ENCODE results near the gene SLC6A2.
A peak's percentile ranks its signal among the peaks of the same experiment; 100 is the strongest.

The SLC6A2 gene

DNA sequence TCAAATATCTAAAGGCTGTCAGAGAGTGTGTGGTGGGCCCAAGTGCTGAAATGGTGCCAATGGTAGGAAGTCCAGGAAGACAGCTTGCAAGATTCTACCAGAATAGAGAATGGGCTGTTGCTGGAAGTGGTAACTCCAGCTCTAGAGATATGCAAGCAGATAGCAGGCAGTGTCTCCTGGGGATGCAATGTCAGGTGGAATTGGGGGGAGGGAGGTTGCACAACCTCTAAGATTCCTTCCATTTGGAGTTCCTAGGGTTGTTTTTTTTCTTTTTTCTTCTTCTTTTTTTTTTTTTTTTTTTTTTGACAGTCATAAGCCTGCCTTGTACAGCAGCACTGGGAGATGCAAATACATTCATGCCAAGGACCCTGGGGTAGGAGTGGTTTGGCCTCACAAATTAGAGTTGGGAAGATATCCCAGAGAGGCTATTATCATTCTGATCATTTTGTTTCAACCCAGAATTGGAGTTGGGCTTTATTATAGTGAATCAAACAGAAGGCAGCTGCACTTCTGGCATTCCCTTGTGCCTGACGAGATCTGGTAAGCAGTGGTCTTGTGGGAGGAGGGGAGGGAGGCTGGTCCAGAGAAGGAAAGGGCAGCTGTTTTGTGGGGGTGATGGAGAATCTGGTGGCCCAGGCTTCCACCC lies 51.1 kb downstream of the SLC6A2 start:
- TF ChIP-seq, protein P1, sequence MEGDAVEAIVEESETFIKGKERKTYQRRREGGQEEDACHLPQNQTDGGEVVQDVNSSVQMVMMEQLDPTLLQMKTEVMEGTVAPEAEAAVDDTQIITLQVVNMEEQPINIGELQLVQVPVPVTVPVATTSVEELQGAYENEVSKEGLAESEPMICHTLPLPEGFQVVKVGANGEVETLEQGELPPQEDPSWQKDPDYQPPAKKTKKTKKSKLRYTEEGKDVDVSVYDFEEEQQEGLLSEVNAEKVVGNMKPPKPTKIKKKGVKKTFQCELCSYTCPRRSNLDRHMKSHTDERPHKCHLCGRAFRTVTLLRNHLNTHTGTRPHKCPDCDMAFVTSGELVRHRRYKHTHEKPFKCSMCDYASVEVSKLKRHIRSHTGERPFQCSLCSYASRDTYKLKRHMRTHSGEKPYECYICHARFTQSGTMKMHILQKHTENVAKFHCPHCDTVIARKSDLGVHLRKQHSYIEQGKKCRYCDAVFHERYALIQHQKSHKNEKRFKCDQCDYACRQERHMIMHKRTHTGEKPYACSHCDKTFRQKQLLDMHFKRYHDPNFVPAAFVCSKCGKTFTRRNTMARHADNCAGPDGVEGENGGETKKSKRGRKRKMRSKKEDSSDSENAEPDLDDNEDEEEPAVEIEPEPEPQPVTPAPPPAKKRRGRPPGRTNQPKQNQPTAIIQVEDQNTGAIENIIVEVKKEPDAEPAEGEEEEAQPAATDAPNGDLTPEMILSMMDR (IDR thresholded peaks at IDR 0.05), result no peak

DNA sequence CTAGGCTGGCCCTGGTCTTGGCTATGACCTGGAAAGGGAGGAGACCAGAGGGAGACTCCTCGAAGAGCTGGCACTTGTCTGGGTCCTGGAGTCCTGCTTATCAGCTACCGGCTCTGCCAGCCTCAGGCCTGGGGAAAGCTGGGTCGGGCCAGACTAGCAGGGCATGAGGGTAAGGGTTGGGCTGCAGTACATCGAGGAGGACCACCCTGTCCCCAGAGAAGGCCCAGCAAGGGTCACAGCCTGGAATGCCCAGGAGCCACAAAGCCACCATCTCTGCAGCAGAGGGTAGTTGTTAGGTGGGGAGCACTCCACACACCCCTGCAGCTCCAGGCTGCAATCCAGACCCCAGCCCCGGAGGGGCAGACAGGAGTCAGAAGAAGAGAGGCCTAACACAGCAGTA lies 54.0 kb downstream of the SLC6A2 start:
- TF ChIP-seq, protein P1 (IDR thresholded peaks at IDR 0.05), result no peak

- TF ChIP-seq, protein P1 (IDR thresholded peaks at IDR 0.05), result no peak
Measured at GRCh38 chr16:55710466-55710865, 54.7 kb downstream of the SLC6A2 start.

DNA sequence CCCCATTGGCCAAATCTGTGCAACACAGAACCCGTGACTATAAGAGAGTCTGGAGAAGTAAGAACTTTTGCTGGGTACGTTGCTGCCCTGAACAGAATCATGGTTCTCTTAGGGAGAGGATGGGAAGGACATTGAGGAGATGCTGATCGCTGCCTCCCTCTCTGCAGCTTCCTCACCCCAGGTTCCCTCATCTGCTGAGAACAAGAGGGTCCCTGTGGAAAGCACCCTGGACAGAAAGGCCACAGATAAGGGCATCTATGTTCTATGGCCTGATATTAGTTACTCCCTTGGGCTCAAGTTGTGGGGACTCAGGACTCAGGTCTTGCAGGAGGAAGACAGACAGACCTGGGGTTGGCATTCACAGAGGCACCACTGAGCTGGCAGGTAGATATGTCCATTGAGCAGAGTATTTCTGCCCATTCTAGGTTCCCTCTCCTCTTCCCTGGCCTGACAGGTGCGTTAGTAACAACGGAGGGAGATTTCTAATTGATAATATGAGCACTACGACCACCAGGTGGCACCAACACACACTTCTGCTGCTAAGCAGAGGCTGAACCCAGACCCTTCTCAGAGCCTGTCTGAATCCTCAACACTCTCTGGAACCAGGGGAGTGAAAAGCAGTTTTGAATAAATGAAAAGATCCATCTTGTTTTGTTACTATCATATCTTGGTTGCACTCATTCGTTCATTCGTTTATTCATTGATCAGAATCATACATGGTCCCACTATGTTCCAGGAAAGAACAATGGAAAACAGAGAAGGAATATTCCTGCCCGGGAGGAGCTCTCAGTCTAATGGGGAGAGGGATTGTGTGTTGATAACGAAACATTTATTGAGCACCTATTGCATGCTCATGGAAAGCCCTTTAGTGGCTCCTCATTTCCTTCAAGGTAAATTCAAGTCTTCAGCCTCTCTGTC lies 56.4 kb downstream of the SLC6A2 start:
- TF ChIP-seq, protein P1 (IDR thresholded peaks at IDR 0.05), result peak; percentile 69

DNA sequence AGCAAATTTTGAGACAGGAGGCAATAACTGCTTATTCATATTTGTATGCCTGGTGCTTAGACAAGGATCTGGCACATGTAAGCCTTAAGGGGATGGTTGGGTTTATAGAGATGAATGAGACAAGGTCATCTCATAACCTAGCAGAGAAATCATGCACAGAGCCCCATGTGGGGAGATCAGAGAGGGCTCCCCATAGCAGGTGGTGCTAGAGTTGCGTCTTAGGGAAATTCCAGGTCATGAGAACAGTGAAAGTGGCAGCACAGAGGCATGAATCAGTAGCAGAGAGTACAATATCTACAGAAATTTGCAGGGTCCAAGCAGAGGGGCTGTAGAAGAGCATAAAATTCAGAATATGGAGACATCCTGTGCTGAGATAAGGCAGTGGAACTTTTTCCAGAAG lies 57.3 kb downstream of the SLC6A2 start:
- TF ChIP-seq, protein P1 (IDR thresholded peaks at IDR 0.05), result no peak

GRCh38 chr16:55717326-55717725 lies 61.5 kb downstream of the SLC6A2 start:
- TF ChIP-seq, protein P1 (IDR thresholded peaks at IDR 0.05), result no peak

DNA sequence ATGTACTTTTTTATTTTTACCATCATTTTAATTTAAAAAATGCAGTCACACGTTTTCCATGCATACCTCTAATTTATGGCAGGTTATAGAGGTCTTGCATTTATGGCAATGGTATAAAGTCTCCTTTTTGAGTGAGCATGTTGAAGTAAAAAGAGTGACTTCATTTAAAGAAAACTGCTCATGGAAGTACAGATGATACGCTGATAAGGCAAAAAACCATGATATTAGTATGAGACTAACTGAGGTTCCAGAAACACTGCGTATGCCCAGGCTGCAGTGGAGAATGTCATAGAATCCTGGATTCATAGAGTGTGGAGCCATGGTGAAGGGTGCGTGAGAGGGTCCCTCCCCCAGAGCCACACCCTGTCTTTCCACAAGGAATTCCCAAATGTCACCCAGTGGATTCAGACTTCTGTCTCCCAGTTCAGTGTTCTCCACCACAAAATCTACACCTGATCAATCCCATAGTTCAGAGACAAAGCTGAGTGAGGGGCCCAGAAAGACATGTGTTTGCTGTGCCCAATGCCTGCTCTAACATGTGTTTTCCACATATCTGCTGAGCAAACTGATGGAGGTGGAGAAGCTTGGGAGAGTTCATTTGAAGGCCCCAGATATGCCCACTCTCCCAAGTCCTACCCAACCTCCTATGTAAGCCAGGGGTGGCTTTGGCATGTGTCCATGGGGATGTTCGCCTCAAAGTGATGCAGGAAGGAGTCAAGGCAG lies 69.4 kb downstream of the SLC6A2 start:
- TF ChIP-seq, protein P1 (IDR thresholded peaks at IDR 0.05), result no peak
